ENCODE measurements around the gene APBA1.

DNA sequence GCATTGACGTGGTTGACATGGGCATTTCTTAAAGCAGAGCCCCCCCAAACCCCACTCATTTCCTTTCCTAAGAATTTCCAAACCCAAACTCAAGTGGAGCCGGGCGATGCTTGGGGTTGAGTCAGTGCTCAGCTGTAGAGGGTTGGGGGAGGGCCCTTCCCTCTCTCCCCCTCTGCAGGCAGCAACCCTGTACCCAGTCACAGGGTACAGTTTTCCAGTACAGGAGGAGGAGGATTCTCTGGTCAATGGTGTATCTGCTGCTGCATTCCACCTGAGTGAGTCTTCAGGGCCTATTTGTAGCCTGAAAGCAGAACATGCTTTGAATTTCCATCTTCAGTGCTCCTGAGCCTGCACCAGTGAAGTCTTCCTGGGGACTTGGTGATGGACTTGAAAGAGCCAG lies 291.4 kb downstream of the APBA1 start:
- no peak for TF ChIP-seq EP300 (IDR thresholded peaks at IDR 0.05)
- TF ChIP-seq, protein P1, sequence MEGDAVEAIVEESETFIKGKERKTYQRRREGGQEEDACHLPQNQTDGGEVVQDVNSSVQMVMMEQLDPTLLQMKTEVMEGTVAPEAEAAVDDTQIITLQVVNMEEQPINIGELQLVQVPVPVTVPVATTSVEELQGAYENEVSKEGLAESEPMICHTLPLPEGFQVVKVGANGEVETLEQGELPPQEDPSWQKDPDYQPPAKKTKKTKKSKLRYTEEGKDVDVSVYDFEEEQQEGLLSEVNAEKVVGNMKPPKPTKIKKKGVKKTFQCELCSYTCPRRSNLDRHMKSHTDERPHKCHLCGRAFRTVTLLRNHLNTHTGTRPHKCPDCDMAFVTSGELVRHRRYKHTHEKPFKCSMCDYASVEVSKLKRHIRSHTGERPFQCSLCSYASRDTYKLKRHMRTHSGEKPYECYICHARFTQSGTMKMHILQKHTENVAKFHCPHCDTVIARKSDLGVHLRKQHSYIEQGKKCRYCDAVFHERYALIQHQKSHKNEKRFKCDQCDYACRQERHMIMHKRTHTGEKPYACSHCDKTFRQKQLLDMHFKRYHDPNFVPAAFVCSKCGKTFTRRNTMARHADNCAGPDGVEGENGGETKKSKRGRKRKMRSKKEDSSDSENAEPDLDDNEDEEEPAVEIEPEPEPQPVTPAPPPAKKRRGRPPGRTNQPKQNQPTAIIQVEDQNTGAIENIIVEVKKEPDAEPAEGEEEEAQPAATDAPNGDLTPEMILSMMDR (IDR thresholded peaks at IDR 0.05): no peak
- no peak for TF ChIP-seq POLR2A (IDR thresholded peaks at IDR 0.05)

Measured in suprapubic skin (tissue), 3 donors.